Stimulated activated CD8-positive, alpha-beta memory T cell treated with anti-CD3 and anti-CD28 coated beads, Interleukin-7, amount 100 ng/mL, for 48 hours (primary cell): ENCODE results near the gene PTPRS.
"Not testable (repeated sequence)": the region's sequence is repeated elsewhere in the genome, so short reads cannot be mapped to it uniquely, and the experiment has no call there.

Source experiments
- DNase-seq, 2 donors: peaks; one replicate each; pipeline ENCODE4 v3.0.0-alpha.2; 2020; ENCODE audit warnings: low read depth in 1 of 2; ENCODE audit errors: extremely low read depth in 1 of 2

Gene PTPRS

DNA sequence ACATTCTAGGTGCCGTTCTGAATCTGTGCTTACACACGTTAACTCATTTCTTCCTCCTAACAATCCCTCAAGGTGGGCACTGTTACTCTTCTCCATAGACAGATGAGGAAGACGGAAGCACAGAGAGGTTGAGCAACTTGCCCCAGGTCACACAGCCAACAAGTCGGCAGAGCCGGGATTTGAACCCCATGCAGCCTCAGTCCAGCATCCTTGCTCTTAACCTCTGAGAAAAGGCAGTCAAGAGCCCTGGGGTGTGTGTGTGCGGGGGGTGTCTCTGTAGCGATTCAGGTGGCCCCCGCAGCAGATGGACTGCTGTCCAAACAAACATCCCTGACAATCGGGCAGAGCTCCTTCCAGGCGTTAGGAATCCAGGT, 6.3 kb downstream of the PTPRS start:
- no peak for DNase-seq

DNA sequence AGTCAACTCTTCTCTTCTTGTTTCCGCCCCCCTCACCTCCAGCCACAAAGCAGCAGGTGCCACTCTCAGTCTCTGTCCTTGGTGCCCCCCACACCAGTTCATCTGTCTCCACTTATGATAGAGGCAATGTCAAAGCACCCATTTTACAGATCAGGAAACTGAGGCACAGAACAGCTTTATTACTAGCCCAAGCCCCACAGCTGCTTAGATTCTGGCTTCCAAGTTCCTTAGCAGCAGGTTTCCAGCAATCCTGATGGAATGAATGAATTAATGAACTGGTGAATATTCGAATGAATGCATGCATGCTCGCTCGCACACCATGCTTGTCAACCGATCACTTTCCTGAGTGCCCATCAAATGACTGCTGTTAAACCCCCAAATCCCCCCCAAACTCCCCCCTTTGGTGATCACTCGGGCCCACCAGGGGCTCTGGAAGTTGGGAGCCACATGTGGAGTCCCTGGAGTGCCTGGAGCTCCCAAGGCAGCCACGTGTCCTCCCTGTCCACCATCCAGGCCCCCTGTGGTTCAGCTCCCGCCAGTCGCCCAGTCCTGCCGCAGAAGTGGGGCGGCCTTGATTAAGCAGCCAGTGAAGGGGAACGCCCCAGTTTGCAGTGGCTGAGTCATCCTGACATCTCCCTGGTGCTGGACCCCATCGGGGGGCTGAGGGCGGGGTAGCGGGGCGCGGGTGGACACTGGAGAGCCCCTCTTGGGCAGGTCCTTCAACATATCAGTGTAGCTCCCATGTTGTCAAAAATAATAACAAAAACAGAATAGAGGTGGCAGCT, 6.8 kb downstream of the PTPRS start:
- DNase-seq = no peak

DNA sequence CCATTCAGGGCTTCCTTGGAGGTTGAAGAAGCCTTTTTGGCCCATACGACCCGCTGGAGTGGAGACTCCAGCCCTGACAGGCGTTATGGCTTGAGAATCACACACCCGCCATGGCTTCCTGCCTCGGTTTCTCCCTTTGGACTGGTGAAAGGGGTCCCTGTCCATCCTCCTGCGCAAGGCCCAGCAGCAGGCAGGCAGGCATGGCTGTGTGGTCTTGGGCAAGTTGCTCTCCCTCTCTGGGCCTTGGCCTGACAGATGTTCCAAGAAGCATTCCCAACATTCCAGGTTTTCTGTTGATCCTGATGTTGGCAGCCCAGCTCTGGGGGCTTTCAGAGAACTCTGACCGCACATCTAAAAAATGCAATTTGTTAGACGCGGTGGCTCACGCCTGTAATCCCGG, 8.1 kb downstream of the PTPRS start:
- no peak for DNase-seq

DNA sequence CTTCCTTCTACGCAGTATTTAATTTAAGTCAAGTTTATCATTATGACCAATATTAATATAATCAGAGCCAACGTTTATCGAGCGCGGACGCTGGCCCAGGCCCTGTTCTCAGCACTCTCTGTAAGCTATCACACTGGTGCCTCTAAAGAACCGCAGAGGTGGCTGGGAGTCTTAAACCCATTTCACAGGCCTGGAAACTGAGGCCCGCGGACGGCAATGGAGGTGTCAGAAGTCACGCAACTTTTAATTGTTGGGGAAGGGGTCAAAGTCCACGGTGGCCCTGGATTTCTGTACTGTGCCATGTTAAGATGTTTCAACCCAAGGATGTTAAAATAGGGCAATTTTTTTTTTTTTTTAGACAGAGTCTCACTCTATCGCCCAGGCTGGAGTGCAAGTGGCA, 8.8 kb downstream of the PTPRS start:
- no peak for DNase-seq

DNA sequence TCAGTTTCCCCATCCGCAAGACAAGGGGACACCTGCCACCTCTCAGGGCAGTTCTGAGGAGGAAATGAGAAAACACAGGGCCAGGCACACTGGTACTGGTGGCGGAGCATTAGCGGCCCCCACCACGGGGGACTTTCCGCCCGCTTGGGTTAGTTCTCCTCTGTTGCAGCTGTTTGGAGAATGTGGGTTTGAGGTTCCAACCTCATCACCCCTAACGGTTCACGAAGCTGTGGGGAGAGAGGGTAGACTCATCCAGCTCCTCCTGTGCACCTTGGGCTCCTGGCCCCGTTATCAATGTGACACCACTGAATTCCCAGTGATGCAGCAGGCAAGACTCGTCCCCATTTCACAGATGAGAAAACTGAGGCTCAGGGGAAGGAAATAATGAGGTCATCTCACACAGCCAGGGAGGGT, 10.3 kb downstream of the PTPRS start:
- DNase-seq = no peak

DNA sequence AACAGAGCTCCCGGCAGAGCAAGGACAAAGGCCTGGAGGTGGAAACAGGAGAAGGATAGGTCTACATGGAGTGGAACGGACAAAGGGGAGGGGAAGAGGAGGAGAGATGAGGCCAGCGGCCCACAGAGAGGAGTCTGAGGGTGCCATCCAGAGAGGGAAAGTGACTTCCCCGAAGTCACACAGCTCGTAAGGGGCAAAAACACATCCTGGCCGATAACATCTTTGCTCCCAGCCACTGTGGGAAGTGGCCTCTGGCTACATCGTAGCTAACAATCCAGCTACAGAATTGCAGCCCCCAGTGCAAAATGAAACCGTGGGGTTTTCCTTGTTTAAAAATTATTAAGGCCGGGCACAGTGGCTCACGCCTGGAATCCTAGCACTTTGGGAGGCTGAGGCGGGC, 11.5 kb downstream of the PTPRS start:
- no peak for DNase-seq

DNA sequence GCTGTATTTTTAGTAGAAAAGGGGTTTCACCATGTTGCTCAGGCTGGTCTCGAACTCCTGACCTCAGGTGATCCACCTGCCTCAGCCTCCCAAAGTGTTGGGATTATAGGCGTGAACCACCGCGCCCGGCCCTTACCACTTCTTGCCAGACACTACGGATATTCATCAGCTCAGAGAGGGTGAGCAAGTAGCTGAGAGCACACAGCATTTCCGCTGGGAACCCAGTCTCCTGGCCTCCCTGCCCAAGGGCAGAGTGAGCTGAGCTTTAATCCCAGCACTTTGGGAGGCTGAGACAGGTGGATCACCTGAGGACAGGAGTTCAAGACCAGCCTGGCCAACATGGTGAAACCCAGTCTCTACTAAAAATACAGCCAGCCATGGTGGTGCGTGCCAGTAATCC, 12.2 kb downstream of the PTPRS start:
- not testable (repeated sequence) for DNase-seq

DNA sequence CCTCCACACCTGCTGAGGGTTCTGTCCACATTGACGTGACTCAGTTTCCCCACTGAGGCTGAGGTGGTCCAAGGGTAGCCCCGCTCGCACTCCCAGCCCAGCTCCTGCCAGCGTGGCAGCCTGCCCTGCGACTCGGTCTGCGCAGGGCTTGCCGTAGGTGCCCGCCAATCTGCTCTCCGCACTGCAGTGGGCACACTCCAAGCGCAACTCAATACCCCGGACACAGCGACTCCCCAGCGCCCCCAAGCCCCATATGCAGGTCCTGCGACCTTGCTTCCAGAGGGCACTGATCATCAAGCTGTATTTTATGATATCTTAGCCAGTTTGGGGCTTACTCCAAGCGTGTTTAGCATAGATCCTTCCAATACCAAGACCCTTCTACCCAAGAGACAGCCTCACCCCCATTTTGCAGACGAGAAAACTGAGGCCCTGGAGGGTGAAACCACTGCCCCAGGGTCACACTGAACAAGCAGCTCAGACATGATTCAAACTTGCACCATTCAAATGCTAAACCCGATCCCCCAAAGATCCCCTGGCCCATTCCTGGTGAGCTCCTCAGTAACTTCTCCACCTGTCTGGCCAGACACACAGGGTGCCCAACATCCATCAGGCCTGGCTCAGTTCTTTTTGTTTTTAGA, 13.5 kb downstream of the PTPRS start:
- no peak for DNase-seq

DNA sequence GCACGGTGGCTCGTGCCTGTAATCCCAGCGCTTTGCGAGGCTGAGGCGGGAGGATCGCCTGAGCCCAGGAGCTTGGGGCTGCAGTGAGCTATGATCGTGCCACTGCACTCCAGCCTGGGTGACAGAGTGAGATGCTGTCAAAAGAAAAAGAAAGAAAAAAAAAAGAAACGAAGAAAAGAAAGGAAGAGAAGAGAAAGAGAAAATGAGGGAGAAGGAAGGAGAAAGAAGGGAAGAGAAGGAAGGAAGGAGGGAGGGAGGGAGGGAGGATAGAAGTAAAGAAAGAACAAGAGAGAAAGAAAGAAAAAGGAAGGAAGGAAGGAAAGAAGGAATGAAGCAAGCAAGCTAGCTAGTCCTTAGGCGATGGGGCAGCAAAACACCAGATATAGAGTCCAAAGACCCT, 14.1 kb downstream of the PTPRS start:
- no peak for DNase-seq

DNA sequence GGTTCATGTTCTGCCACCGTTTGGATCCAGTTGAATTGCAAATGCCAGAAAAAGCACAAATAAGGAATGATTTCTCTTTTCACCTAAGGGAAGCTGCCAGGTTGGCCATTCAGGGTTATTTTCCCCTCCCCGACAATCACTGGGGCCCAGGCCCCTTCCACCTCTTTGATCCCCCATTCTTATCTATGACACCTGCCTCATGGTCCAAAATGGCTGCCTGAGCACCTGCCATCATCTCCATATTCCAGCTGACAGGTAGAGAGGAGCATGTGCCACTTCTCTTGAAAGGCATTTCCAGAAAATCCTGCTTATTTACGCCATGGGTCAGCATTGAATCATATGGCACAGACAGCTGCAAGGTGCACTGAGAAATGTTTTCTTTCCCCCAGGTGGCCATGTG, 15.7 kb downstream of the PTPRS start:
- DNase-seq = no peak

DNA sequence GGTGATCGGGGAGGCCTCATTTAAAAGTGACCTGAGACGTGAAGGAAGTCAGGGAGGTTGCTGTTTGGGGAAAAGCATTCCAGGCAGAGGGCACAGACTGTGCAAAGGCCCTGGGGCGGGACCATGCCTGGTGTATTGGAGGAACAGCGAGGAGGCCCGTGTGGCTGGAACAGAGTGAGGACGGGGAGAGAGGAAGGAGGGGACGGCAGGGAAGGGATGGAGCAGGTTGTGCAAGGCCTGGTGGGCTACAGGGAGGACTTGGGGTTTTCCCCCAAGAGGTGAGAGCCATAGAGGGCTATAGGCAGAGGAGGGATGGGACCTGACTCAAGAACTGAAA, 17.2 kb downstream of the PTPRS start:
- no peak for DNase-seq

DNA sequence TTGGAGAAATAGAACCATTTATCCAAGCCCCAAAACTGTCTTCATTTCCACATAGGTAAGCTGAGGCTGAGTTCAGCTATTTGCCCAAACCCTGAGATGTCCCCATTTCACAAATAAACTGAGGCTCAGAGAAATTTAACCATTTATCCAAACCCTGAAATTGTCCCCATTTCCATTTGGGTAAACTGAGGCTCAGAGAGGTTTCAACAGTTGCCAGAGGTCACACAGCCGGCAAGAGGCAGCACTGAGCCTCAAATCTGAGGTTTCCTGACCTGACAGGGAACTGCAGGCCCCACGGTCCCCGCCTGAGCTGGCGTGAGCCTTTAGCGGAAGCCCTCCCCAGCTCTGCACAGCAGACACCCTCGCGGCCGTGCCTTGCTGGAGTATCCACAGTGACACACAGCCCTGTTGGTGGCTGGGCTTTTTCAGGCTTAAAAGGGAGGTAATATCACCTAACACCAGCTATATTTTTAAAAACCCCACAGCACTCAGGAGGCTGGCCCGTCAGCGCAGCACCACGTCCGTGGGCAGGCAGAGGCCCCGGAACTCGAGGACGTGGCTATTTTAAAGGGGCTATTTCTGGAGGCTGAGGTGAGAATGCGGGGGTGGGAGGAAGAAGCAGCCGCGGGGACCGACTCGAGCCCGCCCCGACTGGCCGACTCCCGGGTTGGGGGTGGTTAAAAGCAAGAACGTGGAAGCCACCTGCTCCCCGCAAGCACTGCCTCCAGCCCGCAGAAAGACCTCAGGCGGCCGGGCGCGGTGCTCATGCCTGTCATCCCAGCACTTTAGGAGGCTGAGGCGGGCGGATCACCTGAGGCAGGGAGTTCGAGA, 18.5 kb downstream of the PTPRS start:
- no peak for DNase-seq

DNA sequence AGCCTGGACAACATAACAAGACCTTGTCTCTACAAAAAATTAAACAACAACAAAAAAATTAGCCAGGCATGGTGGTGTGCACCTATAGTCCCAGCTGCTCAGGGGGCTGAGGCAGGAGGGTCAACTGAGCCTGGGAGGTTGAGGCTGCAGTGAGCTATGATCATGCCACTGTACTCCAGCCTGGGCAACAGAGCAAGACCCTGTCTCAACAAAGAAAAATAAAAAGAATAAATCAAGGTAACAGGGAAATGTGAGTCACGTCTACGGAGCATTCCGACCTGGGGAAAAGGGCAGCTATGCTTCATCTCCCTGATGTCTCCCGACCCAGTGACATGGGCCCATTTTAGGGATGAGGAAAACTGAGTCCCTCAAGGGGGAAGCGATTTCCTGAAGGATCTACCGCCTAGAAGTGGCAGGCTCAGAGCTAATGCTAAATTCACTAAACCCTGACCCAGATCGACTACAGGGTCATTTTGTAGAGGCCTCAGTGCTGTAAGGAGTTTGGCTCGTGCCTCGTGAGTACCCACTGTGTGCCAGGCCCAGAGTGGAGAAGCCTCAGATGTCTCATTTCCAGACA, 19.5 kb downstream of the PTPRS start:
- DNase-seq = no peak

DNA sequence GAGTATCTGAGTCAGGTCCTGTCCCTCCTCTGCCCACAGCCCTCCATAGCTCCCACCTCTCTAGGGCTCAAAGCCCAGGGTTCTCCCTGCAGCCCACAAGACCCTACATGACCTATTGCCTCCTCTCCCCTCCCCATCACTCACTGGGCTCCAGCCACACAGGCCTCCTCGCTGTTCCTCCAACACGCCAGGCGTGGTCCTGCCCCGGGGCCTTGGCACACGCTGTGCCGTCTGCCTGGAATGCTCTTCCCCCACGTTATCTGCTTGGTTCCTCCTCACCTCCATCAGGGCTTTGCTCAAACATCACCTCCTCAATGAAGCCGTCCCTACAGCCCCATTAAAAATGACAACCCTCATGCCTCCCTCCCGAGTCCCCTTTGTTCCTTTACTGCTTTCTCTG, 21.1 kb downstream of the PTPRS start:
- no peak for DNase-seq

DNA sequence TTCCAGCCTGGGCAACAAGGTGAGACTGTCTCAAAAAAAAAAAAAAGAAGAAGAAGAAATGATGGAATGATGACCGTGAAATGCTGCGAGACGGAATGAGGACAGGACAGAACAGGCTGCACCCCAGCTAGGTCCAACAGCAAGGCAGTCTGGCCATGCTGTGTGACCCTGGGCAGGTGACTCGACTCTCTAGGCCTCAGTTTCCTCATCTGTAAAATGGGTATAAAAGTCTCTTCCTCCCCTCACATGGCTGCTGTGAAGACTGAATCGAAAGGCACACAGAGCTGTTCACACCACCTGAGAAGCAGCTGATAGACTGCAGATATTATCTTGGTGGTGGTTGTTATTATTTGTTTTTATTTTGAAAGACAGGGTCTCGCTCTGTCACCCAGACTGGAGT, 22.3 kb downstream of the PTPRS start:
- DNase-seq = no peak

DNA sequence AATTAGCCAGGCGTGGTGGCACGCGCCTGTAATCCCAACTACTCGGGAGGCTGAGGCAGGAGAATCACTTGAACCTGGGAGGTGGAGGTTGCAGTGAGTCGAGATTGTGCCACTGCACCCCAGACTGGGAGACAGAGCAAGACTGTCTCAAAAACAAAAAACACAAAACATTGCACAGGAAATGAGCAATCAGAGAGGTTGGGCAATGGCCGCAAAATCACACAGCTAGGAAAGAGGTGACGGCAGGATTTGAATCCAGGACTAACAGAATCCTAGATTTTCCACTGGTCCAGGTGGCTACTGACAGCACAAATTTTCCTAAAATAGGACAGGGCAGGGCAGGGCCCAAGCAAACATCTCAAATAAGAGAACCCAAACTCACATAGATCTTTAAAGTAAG, 23.3 kb downstream of the PTPRS start:
- DNase-seq = no peak

DNA sequence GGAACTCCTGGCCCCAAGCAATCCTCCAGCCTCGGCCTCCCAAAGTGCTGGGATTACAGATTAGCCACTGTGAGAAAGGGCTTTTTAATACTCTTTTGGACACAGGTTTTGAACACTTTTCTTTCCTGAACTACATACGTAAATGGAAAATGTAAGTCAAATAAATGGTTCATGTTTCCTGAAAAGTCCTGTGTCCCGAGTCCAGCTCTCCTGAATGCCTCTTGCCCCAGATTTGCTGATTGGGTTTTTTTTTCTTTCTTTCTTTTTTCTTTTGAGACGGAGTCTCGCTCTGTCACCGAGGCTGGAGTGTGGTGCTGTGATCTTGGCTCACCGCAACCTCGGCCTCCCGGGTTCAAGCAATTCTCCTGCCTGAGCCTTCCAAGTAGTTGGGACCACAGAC, 24.5 kb downstream of the PTPRS start:
- no peak for DNase-seq

DNA sequence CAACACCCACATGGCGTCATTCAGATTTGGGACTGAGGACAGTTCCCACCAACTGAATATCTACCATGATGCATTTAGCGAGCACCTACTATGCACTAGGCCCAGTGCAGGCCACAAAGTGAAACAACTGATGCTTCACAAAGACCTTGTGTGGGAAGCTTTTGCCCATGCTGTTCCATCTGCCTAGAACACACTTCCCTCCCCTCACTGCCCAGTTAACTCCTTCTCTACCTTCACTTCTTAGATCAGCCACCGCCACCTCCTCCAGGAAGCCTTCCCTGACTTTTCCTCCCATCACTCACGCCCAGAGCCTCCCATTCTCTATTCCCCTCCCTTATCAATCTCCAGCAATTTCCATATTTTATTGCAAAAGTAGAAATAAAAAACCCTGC, 25.7 kb downstream of the PTPRS start:
- no peak for DNase-seq

DNA sequence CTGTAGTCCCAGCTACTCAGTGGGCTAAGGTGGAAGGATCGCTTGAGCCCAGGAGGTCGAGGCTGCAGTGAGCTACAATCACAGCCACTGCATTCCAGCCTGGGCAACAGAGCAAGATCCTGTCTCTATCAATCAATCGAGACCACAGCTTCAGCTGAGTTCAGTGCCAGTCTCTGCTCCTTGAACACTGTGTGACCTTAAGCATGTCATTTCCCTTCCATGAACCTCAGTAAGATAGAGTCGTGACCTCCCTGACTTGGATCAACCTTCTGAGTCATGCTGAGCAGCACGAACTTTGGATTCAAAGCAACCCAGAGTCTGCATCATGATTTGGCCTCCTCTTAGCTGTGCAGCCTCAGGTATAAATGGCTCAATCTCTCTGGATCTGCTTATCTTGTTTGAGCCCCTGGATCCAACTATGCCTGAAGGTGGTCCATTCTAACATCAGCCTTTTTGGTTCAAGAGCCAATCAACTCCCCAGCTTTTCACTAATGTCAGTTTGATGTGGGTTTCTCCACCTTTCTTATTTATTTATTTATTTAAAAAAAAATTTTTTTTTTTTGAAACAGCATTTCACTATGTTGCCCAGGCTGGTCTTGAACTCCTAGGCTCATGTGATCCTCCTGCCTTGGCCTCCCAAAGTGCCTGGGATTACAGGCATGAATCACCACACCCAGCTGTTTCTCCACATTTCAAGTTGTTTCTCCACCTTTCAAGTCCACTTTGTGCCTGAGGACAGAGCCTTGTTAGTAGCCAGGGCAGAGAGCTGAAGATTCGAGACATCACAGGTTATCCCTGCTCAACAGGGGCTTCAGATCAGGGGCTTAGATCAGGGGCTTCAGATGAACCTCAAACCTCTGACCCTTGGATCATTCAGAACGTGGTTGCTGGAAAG, 26.4 kb downstream of the PTPRS start:
- no peak for DNase-seq

DNA sequence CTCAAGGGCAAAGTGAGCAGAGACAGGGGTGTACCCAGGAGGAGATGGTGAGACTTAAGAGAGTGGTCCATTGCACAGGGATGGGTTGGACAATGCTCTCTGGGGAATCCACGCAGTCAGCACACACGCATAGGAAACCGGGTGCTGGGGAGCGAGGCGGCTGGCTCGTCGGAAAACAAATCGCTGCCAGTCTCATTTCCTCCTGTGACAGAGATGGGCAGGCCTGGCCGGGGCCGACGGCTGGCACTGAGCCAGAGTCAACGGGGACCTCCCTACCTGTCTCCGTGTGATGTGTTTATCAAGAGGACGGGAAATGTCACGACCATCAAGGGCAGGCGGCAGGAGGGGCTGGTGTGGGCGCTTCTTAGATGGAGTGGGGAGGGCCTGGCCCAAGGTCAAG, 27.3 kb downstream of the PTPRS start:
- DNase-seq = no peak

DNA sequence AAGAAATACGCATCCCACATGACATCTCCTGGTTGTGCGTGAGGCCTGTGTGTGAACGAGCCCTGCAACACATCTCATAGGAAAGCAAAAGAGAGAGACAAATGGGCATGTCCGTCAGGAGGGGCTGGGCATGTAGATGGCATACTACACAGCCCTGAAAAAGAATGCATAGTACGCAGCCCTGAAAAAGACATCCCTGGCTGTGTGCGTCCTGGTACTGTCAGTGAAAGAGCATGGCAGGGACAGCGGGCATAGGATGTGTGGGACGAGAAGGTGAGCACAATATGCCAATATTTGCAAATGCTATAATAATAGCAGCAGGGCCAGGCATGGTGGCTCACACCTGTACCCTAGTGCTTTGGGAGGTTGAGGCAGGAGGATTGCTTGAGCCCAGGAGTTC, 28.6 kb downstream of the PTPRS start:
- no peak for DNase-seq
